Activated naive CD4-positive, alpha-beta T cell treated with anti-CD3 and anti-CD28 coated beads, Interleukin-2, amount 10 ng/mL, durations not matched to agents 7 days and 5 days (primary cell): ENCODE measurements around the gene VPS72.
A peak's percentile ranks its signal among the peaks of the same experiment; 100 is the strongest.

Experiments
- CTCF ChIA-PET: fragments of 350-600 bp; sonication (Branson Sonifier 250); formaldehyde crosslinking; loops from one replicate; lab custom pipeline; 2021; ENCODE audit warnings: antibody characterized with exemption; lab: Charles Lee
- DNase-seq: peaks from one replicate; pipeline ENCODE4 v3.0.0-alpha.2; 2020
- H3K27ac Mint-ChIP-seq: one replicate; pipeline ENCODE4 v1.8.0; 2021; ENCODE audit warnings: mild to moderate bottlenecking, moderate library complexity, mixed read lengths
- H3K27me3 Mint-ChIP-seq: one replicate; pipeline ENCODE4 v1.8.0; 2021; ENCODE audit warnings: mild to moderate bottlenecking, mixed read lengths
- H3K36me3 Mint-ChIP-seq: one replicate; pipeline ENCODE4 v1.8.0; 2021; ENCODE audit warnings: mixed read lengths
- H3K4me1 Mint-ChIP-seq: one replicate; pipeline ENCODE4 v1.8.0; 2021; ENCODE audit warnings: mixed read lengths
- H3K4me3 Mint-ChIP-seq: one replicate; pipeline ENCODE4 v1.8.0; 2021; ENCODE audit warnings: mild to moderate bottlenecking, moderate library complexity, mixed read lengths
- H3K9me3 Mint-ChIP-seq: one replicate; pipeline ENCODE4 v1.8.0; 2021; ENCODE audit warnings: mixed read lengths

The VPS72 gene

DNA sequence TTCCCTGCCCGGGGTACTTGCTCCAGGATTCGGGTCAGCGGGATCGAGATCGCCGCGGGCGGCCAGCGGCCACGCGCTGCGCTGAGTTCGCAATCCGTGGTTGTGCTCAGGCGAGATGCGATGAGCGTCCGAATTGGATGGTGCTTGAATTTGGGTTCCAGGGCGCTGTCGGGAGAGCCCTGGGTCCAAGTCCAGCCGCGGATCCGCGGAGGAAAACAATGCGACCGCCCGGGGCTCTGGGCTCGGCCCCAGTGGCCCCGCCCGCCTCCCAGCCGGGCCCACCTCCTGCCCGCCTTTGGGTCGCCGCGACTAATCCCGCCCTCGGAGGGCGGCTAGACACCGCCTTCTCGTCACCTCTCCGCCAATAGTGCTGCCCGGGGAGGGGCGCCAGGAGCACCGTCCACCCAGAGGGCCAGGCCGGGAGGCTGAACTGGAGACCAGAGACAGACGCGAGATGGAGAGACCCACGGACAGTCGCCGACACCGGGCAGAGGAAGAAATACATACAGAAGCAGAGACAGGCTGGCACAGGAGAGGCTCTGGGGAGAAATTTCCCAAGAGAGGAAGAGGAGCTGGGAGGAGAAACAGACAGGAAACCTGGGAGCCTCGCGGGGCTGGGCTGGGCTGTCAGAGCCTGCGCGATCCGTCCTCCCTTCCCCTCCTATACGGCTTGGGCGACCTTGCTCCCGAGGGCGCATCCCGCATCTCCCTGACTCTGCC, 43.4 kb downstream of the VPS72 start, which contains the start of gene SEMA6C:
SEMA6C (minus strand) TSS at position 220 of the 720 bp plus-strand sequence. CDS start 4,010 bp downstream, outside the sequence.
- DNase-seq, result peak; percentile 93
- peak within 1 kb of the TSS; percentile 62 for H3K27ac Mint-ChIP-seq
- H3K4me1 Mint-ChIP-seq, result peaks cover 22% of the 10 kb centered on the region
- peaks cover 75% of the 10 kb centered on the region for H3K27me3 Mint-ChIP-seq
- peak within 1 kb of the TSS; percentile 90 for H3K4me3 Mint-ChIP-seq
- CTCF ChIA-PET, result interaction anchor here (1.0 to 1.3 kb wide), 2 partner anchors 47 to 122 kb away, joined by 3 read pairs; no protein-coding TSS in a partner anchor
- H3K9me3 Mint-ChIP-seq, result no peaks in the 10 kb centered on the region
- H3K36me3 Mint-ChIP-seq, result no peaks in the 10 kb centered on the region

DNA sequence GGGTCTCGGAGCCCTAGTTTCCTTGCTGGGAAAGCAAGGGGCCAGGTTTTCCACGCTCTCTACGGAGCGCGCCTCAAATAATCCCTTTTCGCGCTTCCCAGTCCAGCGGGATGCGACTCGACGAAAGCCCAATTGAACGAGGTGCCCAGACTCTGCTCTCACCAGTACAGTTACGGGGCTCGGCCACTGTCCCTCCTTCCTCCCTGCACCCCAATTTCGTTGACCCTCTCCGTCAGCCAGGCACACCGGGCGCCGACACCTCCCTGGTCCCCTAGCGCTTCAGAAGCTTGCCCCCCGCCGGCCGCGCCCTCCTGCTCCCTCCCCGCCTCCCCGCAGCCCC, 44.0 kb downstream of the VPS72 start:
- H3K27ac Mint-ChIP-seq, result no peak overlapping the region
- H3K36me3 Mint-ChIP-seq, result no peaks in the 10 kb centered on the region
- peak overlapping the region; percentile 90 for H3K4me3 Mint-ChIP-seq
- peaks cover 22% of the 10 kb centered on the region for H3K4me1 Mint-ChIP-seq
- CTCF ChIA-PET, result interaction anchor here (1.0 to 1.3 kb wide), 2 partner anchors 46 to 121 kb away, joined by 3 read pairs; no protein-coding TSS in a partner anchor
- no peak for DNase-seq
- peaks cover 73% of the 10 kb centered on the region for H3K27me3 Mint-ChIP-seq
- no peaks in the 10 kb centered on the region for H3K9me3 Mint-ChIP-seq

DNA sequence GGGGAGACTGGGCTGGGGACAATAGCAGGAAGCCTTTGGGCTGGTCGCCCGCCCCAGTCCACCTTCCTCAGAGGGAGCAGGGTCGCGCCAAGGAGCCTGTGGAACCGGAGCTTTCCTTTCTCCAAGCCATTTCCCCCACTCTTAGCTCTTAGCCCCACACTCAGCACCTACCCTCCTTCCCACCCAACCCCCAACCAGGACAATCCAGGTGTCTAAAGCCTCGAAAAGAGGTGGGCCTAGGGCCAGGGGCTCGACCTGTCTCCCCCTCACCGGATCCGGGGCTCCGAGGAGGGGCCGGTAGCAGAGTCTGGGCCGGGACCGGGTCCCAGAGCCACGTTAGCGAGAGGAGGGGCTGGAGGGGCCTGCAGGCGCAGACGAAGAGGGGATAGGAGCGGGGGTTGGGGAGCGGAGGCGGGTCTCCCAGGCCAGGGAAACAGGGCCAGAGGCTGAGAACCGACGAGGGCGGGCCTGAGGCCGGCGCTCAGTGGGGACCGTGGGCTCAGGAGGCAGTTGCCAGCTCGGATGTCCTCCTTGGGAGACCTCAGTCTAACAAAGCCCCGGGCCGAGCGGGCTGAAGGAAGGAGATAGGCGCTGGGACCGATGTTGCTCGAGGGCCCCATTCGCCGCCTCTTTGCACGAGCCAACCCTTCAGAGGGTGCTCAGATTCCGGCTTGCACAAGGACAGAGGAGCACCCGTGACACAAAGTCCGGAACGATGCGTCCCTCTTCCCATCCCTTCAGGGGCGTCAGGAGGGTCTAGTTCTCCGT, 44.5 kb downstream of the VPS72 start:
- Mint-ChIP-seq H3K4me1 (peaks cover 22% of the 10 kb centered on the region), H3K27me3 (peaks cover 72% of the 10 kb centered on the region), H3K36me3 (no peaks in the 10 kb centered on the region), H3K27ac (no peak overlapping the region), H3K4me3 (peak overlapping the region; percentile 90), H3K9me3 (no peaks in the 10 kb centered on the region)
- peak; percentile 47 for DNase-seq
- CTCF ChIA-PET, result interaction anchor here (1.0 to 1.3 kb wide), 3 partner anchors 10 to 120 kb away, joined by 3 to 4 read pairs (median 3); no protein-coding TSS in a partner anchor

DNA sequence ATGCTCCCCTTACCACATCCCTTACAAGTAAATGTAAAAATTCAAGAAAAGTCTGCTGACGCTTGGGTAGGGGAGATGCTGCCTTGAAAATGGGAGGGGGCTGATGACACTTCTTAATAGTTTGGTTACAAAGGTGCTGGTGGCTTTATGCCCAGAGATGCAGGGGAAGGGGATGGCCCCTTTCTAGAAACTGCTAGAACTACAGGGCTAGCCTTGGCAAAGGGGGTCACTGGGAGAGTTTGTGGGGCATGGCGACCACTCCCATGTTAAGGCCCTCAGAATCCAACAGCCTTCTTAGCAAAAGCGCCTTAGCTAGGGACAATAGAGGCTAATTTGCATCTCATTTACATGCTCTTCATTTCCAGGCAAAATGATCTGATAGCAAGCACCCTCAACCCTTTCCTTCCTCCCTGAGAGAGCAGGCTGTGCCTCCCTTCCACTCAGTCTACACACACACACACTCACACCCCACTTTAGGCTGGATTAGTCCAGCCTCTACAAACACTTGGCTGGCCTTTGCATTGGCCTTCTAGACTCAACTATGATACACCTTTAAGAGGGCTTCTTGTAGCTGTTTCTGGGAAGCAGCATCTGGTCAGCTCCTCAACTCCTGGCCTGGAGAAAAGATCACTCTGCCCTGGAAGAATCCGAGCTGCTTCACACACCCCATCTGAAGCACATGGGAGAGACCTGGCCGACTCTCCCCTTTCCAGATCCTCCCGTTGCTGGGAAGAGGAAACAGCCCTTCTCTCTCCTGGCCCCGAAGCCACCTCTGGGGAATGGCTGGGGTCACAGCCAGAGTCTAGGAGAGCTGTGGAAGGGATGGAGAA, 45.3 kb downstream of the VPS72 start:
- Mint-ChIP-seq H3K36me3 (no peaks in the 10 kb centered on the region), H3K4me1 (peaks cover 22% of the 10 kb centered on the region), H3K9me3 (no peaks in the 10 kb centered on the region), H3K27ac (no peak overlapping the region), H3K27me3 (peaks cover 77% of the 10 kb centered on the region), H3K4me3 (peak overlapping the region; percentile 43)
- no peak for DNase-seq
- CTCF ChIA-PET, result interaction anchor here (0.7 to 1.2 kb wide), 2 partner anchors 11 to 26 kb away, joined by 3 to 4 read pairs; no protein-coding TSS in a partner anchor

DNA sequence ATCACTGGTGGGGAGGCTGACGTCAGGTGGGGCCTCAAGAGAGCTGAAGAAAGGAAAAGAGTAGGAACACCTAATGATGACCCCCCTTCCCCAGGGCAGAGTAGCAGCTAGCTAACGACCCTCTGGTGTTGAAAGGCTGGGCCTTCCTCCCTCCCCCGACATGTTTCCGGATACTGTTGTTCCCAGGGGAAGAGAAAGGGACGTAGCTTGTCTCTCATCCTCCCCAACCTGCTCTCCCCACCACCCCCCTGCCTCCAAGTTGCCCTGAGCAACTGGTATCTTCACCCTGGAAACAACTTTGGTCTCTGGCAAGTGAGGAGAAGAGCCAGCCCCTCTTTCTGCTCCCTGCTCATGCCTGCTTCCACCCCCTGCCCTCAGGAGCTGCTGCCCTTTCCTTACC, 46.0 kb downstream of the VPS72 start:
- CTCF ChIA-PET, result no interaction called here
- H3K27me3 Mint-ChIP-seq, result peaks cover 78% of the 10 kb centered on the region

DNA sequence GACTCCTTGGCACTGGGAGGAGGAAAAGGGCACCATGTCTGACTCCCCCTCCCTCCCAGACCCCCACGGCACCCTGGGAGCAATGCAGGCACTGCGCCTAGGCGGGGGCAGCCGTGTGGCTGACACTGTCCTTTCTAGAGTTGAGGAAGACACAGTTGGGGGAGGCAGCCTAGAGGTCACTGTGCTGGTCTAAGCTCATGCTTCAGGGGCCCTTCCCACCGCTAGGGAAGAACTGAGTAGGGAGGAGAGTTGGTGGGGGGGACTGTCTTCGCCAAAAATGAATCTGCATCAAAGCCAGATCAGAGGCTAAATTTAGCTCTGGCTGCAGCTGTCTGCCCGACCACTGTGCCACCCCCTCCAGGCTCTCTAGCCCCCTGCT, 47.0 kb downstream of the VPS72 start:
- CTCF ChIA-PET, result interaction anchor here (1.0 to 2.1 kb wide), 2 partner anchors 43 to 72 kb away, joined by 3 to 8 read pairs; partner anchors contain the start of gene GABPB2
- no peaks in the 10 kb centered on the region for H3K36me3 Mint-ChIP-seq
- H3K27me3 Mint-ChIP-seq, result peaks cover 81% of the 10 kb centered on the region
- peaks cover 22% of the 10 kb centered on the region for H3K4me1 Mint-ChIP-seq
- H3K9me3 Mint-ChIP-seq, result no peaks in the 10 kb centered on the region
- H3K27ac Mint-ChIP-seq, result no peak overlapping the region
- no peak overlapping the region for H3K4me3 Mint-ChIP-seq
- DNase-seq, result no peak

More for the DNA sequence above, 46.0 kb downstream of the VPS72 start:
- Mint-ChIP-seq H3K27ac (no peak overlapping the region), H3K4me3 (no peak overlapping the region), H3K9me3 (no peaks in the 10 kb centered on the region), H3K4me1 (peaks cover 22% of the 10 kb centered on the region), H3K36me3 (no peaks in the 10 kb centered on the region)
- DNase-seq, result no peak

DNA sequence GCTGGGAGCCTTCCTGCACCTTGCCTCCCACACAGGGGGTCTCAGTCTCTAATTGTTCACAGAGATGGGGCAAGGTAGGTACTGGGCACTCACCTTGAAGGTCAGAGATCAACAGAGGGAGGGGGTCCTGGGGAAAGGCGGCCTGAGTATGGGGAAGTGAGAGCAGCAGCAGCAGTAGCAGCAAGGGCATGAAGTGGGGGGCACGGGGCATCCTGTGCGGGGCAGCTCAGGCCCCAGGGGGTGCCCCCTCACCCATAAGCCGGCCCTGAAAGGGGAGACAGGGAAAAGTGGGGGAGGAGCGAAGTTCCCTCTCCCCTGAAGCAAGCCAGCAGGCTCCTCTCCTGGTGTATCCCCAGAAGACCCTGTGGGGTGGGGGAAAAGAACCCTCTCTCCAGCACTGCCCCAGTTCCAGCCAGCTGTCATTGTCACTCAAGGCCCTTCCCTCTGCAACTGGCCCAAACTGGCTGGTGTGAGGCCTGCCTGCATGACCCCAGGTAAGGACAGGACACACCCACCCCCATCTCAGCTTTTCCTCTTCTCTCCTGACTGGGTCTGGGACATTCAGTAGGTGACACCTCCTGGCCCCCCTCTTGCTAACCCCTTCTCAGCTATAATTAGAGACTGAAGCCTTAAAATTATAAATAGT, 47.5 kb downstream of the VPS72 start:
- H3K4me1 Mint-ChIP-seq, result peaks cover 22% of the 10 kb centered on the region
- H3K4me3 Mint-ChIP-seq, result no peak overlapping the region
- peaks cover 81% of the 10 kb centered on the region for H3K27me3 Mint-ChIP-seq
- CTCF ChIA-PET, result interaction anchor here (0.5 to 2.1 kb wide), 3 partner anchors 28 to 72 kb away, joined by 3 to 8 read pairs (median 4); partner anchors contain the start of gene GABPB2
- no peak for DNase-seq
- H3K36me3 Mint-ChIP-seq, result no peaks in the 10 kb centered on the region
- no peak overlapping the region for H3K27ac Mint-ChIP-seq
- H3K9me3 Mint-ChIP-seq, result no peaks in the 10 kb centered on the region

DNA sequence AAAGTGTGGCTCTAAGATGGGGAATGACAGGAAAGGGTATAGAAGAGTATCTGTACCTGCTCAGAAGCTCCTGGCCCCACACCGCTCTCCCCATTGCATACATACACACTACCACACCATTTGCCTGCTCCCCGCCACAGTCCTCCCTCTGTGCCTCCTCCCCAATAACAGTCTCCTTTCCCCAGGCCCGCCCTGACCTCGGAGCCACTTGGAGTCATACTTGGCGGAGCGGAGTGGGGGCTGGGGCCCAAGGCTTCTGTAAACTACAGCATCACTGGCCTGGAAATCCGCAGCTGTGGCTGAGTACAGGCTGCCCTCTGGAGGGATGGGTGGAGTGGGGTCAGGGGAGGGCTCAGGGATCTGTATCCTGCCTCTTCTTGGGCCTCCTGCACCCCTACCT, 52.2 kb downstream of the VPS72 start:
- no peaks in the 10 kb centered on the region for H3K36me3 Mint-ChIP-seq
- H3K4me3 Mint-ChIP-seq, result no peak overlapping the region

DNA sequence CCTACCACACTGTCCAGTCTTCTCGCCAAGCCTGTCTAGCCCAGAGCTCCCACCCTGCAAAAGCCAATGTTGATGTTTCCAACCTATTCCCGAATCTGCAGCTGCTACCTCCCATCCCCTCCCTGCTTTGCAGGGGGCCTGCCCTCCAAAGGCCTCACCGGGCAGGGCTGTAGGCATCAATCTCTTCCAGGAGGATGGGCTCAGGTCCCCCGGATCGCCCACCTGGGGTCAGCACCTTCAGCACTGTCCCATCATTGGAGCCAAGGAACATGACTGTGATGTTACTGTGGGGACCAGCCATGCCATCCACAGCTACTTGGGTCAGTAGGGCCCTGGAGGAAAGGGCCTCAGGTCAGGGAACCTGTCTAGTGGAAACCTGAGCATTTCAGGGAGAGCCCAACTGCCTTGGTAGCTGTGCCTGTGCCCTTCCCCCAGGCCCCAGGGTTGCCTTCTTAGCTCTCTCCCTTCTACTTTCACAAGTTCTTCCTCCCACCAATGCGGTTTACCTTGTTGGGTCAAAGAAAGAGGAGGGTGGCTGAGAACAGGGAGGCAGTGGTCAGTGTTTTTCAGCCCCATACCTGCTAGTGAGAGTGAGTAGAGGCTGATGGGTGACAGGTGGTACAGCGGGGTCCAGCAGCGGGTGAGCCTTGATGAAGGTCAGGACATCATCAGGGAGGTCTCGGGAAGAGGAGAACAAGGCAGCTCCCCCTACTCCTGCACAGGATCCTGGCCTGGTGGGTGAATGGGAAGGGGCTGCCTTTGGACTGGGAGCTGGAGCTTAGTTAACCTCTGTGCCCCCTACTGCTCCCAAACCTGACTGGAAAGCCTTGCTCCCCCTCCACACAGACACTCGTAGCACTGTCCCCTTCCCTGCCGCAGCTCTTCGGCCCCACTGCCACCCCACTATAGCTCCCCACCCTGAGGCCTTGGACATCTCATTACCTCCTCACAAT, 54.3 kb downstream of the VPS72 start:
- Mint-ChIP-seq H3K36me3 (no peaks in the 10 kb centered on the region), H3K27ac (no peak overlapping the region), H3K4me1 (peaks cover 20% of the 10 kb centered on the region), H3K27me3 (peaks cover 61% of the 10 kb centered on the region), H3K9me3 (no peaks in the 10 kb centered on the region), H3K4me3 (no peak overlapping the region)
- no peak for DNase-seq
- CTCF ChIA-PET, result interaction anchor here (0.6 to 1.4 kb wide), 5 partner anchors 16 to 75 kb away, joined by 3 to 5 read pairs (median 3); partner anchors contain the start of gene TNFAIP8L2

More for the DNA sequence above, 52.2 kb downstream of the VPS72 start:
- no peak overlapping the region for H3K27ac Mint-ChIP-seq
- peaks cover 6% of the 10 kb centered on the region for H3K4me1 Mint-ChIP-seq
- CTCF ChIA-PET, result no interaction called here
- H3K9me3 Mint-ChIP-seq, result no peaks in the 10 kb centered on the region
- H3K27me3 Mint-ChIP-seq, result peaks cover 53% of the 10 kb centered on the region
- no peak for DNase-seq

DNA sequence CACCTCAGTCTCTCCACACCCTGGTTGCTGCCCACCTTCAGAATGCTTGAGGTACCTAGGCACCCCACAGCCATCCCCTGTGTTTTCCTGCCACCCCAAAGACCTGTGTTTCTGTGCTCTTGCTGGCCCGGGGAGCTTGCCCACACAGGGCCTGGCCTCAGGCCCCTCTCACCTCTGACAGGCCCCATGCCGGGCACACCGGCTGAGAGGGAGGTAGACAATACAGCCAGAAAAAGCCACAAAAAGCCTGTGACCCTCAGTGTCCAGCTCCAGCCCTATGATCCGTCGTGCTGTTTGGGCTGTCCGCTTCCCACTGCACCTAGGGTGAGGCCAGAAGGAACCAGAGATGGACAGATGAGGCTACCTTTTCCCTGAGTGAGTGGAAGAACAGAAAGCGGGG, 55.0 kb downstream of the VPS72 start:
- peaks cover 61% of the 10 kb centered on the region for H3K27me3 Mint-ChIP-seq
- H3K36me3 Mint-ChIP-seq, result no peaks in the 10 kb centered on the region
- H3K4me1 Mint-ChIP-seq, result peaks cover 23% of the 10 kb centered on the region
- H3K4me3 Mint-ChIP-seq, result no peak overlapping the region
- no peak overlapping the region for H3K27ac Mint-ChIP-seq
- no peaks in the 10 kb centered on the region for H3K9me3 Mint-ChIP-seq
- CTCF ChIA-PET, result interaction anchor here (0.8 to 1.4 kb wide), 4 partner anchors 17 to 74 kb away, joined by 3 to 5 read pairs (median 3); partner anchors contain the start of gene TNFAIP8L2
- no peak for DNase-seq

DNA sequence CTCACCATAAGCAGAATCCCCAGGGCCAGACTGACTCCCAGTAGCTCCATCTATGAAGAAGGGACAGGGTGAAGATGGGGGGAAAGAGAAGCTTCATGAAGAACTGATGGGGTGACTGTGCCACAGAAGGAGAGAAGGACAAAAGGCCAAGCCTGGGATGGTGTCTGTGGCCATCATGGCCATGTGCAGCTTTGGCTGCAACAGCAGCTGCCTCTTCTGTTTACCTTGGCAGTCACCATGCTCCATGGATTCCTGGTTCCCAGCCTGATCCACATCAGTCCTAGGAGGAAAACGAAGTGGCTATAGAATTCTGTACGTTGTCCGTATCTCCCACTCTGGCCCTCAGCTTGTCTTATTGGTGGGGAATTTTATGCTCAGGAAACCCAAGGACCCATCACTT, 55.6 kb downstream of the VPS72 start:
- no peaks in the 10 kb centered on the region for H3K9me3 Mint-ChIP-seq
- no peaks in the 10 kb centered on the region for H3K36me3 Mint-ChIP-seq
- H3K27ac Mint-ChIP-seq, result no peak overlapping the region
- H3K4me1 Mint-ChIP-seq, result peaks cover 23% of the 10 kb centered on the region
- peaks cover 55% of the 10 kb centered on the region for H3K27me3 Mint-ChIP-seq
- H3K4me3 Mint-ChIP-seq, result no peak overlapping the region
- CTCF ChIA-PET, result interaction anchor here (0.6 to 1.4 kb wide), 3 partner anchors 21 to 300 kb away, joined by 3 to 5 read pairs (median 3); partner anchors contain the start of gene TNFAIP8L2
- no peak for DNase-seq

DNA sequence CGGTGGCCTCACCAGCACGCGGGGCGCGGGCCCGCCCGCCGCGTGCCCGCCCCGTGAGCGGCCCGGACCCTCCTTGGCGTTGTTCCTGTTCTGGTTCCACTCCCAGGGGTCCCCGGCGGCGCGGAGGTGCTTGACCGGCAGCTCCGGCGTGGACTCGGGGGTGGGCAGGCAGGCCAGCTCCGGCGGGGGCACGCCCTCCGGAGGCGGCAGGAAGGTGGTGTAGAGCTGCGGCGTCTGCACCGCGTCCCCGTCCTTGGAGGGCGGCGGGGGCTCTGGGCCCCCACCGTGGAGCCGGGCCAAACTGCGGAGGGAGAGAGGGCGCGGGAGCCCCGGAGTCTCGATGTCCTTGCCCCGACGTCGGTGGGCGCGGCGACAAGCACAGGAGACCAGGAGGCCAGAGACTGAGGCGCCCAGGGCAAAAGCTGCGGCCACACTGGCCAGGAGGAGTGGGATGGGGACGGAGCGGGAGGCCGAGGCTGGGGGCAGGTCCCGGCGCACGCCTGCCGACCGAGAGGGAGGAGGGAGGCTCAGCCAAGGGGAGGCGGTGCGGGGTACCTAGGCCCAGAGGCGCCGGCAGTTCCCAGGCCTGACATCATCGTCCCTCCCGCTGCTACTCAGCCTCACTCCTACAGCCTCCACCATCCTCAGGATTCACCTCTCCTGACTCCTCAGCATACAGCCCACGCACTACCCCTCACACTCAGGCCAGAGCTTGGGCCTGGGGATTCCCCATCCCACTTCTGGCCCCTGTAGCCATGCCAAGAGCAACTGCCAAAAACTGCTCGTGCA, 56.8 kb downstream of the VPS72 start:
- no peaks in the 10 kb centered on the region for H3K36me3 Mint-ChIP-seq
- no peak overlapping the region for H3K4me3 Mint-ChIP-seq
- no peaks in the 10 kb centered on the region for H3K9me3 Mint-ChIP-seq
- DNase-seq, result no peak
- H3K4me1 Mint-ChIP-seq, result peaks cover 23% of the 10 kb centered on the region
- CTCF ChIA-PET, result no interaction called here
- peaks cover 43% of the 10 kb centered on the region for H3K27me3 Mint-ChIP-seq
- H3K27ac Mint-ChIP-seq, result no peak overlapping the region
